Measurements from ENCODE around the gene ADGRF1. TPM values are rescaled to one million over a fixed set of nuclear protein-coding genes. Genes with fewer than 3 reads are reported as not detected.
A peak's percentile ranks its signal among the peaks of the same experiment; 100 is the strongest.
"Not testable (repeated sequence)": the region's sequence is repeated elsewhere in the genome, so short reads cannot be mapped to it uniquely, and the experiment has no call there.

ADGRF1 gene
- total RNA-seq, 1 experiment from 2014 or later, result not detected

GRCh38 chr6:47022191-47022590 is 19.9 kb downstream of the ADGRF1 start:
- no peak for DNase-seq (ENCODE audit: low read depth)

GRCh38 chr6:47019941-47020340 is 22.2 kb downstream of the ADGRF1 start:
- DNase-seq (ENCODE audit: low read depth), result no peak

GRCh38 chr6:47016909-47017308 is 25.2 kb downstream of the ADGRF1 start:
- DNase-seq (ENCODE audit: low read depth), result no peak

- DNase-seq (ENCODE audit: low read depth), result no peak
Measured at GRCh38 chr6:47016261-47016660, 25.9 kb downstream of the ADGRF1 start.

- no peak for DNase-seq (ENCODE audit: low read depth)
Measured at GRCh38 chr6:47014401-47014800, 27.7 kb downstream of the ADGRF1 start.

GRCh38 chr6:47009583-47009982 is 32.5 kb downstream of the ADGRF1 start:
- DNase-seq (ENCODE audit: low read depth), result peak; percentile 17

- DNase-seq (ENCODE audit: low read depth), result no peak
Measured at GRCh38 chr6:47008397-47008763, 33.8 kb downstream of the ADGRF1 start.

GRCh38 chr6:47007657-47008396 is 34.3 kb downstream of the ADGRF1 start:
- no peak for DNase-seq (ENCODE audit: low read depth)

GRCh38 chr6:47005486-47005885 is 36.6 kb downstream of the ADGRF1 start:
- DNase-seq (ENCODE audit: low read depth), result no peak

GRCh38 chr6:47004463-47004862 is 37.7 kb downstream of the ADGRF1 start:
- DNase-seq (ENCODE audit: low read depth), result no peak

- DNase-seq (ENCODE audit: low read depth), result no peak
Measured at GRCh38 chr6:47000842-47001241, 41.3 kb downstream of the ADGRF1 start.

GRCh38 chr6:46998436-46999017 is 43.6 kb downstream of the ADGRF1 start:
- no peak for DNase-seq (ENCODE audit: low read depth)

- DNase-seq (ENCODE audit: low read depth), result no peak
Measured at GRCh38 chr6:46997646-46998045, 44.5 kb downstream of the ADGRF1 start.

- no peak for DNase-seq (ENCODE audit: low read depth)
Measured at GRCh38 chr6:46996860-46997641, 45.1 kb downstream of the ADGRF1 start.

- DNase-seq (ENCODE audit: low read depth), result no peak
Measured at GRCh38 chr6:46994933-46995332, 47.2 kb downstream of the ADGRF1 start.

GRCh38 chr6:46993846-46994245 is 48.3 kb downstream of the ADGRF1 start:
- peak; percentile 91 for DNase-seq (ENCODE audit: low read depth)

GRCh38 chr6:46992391-46992790 is 49.7 kb downstream of the ADGRF1 start:
- not testable (repeated sequence) for DNase-seq (ENCODE audit: low read depth)

- DNase-seq (ENCODE audit: low read depth), result peak; percentile 69
Measured at GRCh38 chr6:46990818-46991510, 51.2 kb downstream of the ADGRF1 start.

GRCh38 chr6:46990031-46990644 is 52.0 kb downstream of the ADGRF1 start:
- peak; percentile 23 for DNase-seq (ENCODE audit: low read depth)

GRCh38 chr6:46989398-46989797 is 52.7 kb downstream of the ADGRF1 start:
- DNase-seq (ENCODE audit: low read depth), result peak; percentile 75

GRCh38 chr6:46985943-46986342 is 56.2 kb downstream of the ADGRF1 start:
- peak; percentile 77 for DNase-seq (ENCODE audit: low read depth)

- peak; percentile 60 for DNase-seq (ENCODE audit: low read depth)
Measured at GRCh38 chr6:46983007-46983411, 59.1 kb downstream of the ADGRF1 start.
